Astrocyte (in vitro differentiated cells and primary cell): ENCODE results near the gene PPP1R9A. TPM values are rescaled to one million over a fixed set of nuclear protein-coding genes. Genes with fewer than 3 reads are reported as not detected.
"Not testable (repeated sequence)": the region's sequence is repeated elsewhere in the genome, so short reads cannot be mapped to it uniquely, and the experiment has no call there.

Experiments used
- DNase-seq: peaks from one replicate; pipeline ENCODE4 v3.0.0-alpha.2; 2010; ENCODE audit warnings: low read depth
- FAIRE-seq: peaks from 2 replicates; lab custom pipeline; 2011; peaks lifted over from hg19 to GRCh38; lab: Jason Lieb, UNC
- H2AFZ ChIP-seq: 2 replicates; pipeline ENCODE4 v1.6.0; 2012; ENCODE audit warnings: low read depth, low read length, inconsistent platforms
- H3K27ac ChIP-seq: 2 replicates; pipeline ENCODE4 v1.5.1; 2011; ENCODE audit warnings: low read depth, low read length, inconsistent platforms
- H3K27me3 ChIP-seq: 2 replicates; pipeline ENCODE4 v1.6.0; 2011; ENCODE audit warnings: low read length, inconsistent platforms; ENCODE audit not compliant: insufficient read depth
- H3K36me3 ChIP-seq: 2 replicates; pipeline ENCODE4 v1.5.1; 2011; ENCODE audit warnings: low read length, inconsistent platforms; ENCODE audit not compliant: insufficient read depth
- H3K4me1 ChIP-seq: 2 replicates; pipeline ENCODE4 v1.5.1; 2011; ENCODE audit warnings: low read length, inconsistent platforms; ENCODE audit not compliant: insufficient read depth
- H3K4me2 ChIP-seq: 2 replicates; pipeline ENCODE4 v1.6.0; 2012; ENCODE audit warnings: low read length, inconsistent platforms
- H3K4me3 ChIP-seq: 2 replicates; pipeline ENCODE4 v1.5.1; 2011; ENCODE audit warnings: low read depth, mild to moderate bottlenecking, low read length, inconsistent platforms; ENCODE audit not compliant: insufficient read depth
- H3K79me2 ChIP-seq: 2 replicates; pipeline ENCODE4 v1.6.0; 2012; ENCODE audit warnings: mild to moderate bottlenecking, low read length, inconsistent platforms; ENCODE audit not compliant: insufficient read depth
- H3K9ac ChIP-seq: 2 replicates; pipeline ENCODE4 v1.6.0; 2012; ENCODE audit warnings: mild to moderate bottlenecking, low read length, inconsistent platforms
- H3K9me3 ChIP-seq: 2 replicates; pipeline ENCODE4 v1.5.1; 2012; ENCODE audit warnings: low read depth, mild to moderate bottlenecking, low read length, inconsistent platforms; ENCODE audit not compliant: insufficient read depth
- H4K20me1 ChIP-seq: 2 replicates; pipeline ENCODE4 v1.6.0; 2012; ENCODE audit warnings: low read length, inconsistent platforms; ENCODE audit not compliant: insufficient read depth
- H3K27ac Mint-ChIP-seq: one replicate; pipeline ENCODE4 v1.8.0; 2021; ENCODE audit warnings: mild to moderate bottlenecking, mixed read lengths; ENCODE audit not compliant: unreplicated experiment
- H3K27me3 Mint-ChIP-seq: one replicate; pipeline ENCODE4 v1.8.0; 2021; ENCODE audit warnings: low read depth, mixed read lengths; ENCODE audit not compliant: unreplicated experiment
- H3K36me3 Mint-ChIP-seq: one replicate; pipeline ENCODE4 v1.8.0; 2021; ENCODE audit warnings: low read depth, mixed read lengths; ENCODE audit not compliant: unreplicated experiment
- H3K4me1 Mint-ChIP-seq: one replicate; pipeline ENCODE4 v1.8.0; 2021; ENCODE audit warnings: low read depth, mixed read lengths; ENCODE audit not compliant: unreplicated experiment
- H3K4me3 Mint-ChIP-seq: one replicate; pipeline ENCODE4 v1.8.0; 2021; ENCODE audit warnings: mild to moderate bottlenecking, moderate library complexity, mixed read lengths; ENCODE audit not compliant: unreplicated experiment
- H3K9me3 Mint-ChIP-seq: one replicate; pipeline ENCODE4 v1.8.0; 2021; ENCODE audit warnings: mild to moderate bottlenecking, mixed read lengths; ENCODE audit not compliant: unreplicated experiment
- EZH2 ChIP-seq: IDR thresholded peaks from 2 replicates; pipeline ENCODE4 v1.6.1; 2012; ENCODE audit warnings: mild to moderate bottlenecking, low read length, inconsistent platforms; ENCODE audit not compliant: insufficient read depth
- total RNA-seq: library from RNA; stranded (reverse); gene quantifications from 2 replicates; pipeline ENCODE4 v1.2.1, GENCODE V29; 2021
- TF ChIP-seq, protein P1 (sequence below): IDR thresholded peaks from 2 replicates; pipeline ENCODE4 v1.5.1; 2011; ENCODE audit warnings: low read depth, mild to moderate bottlenecking, inconsistent platforms, low read length, moderate library complexity; ENCODE audit not compliant: insufficient read depth

Gene PPP1R9A
- total RNA-seq, 1 donor from 2014 or later: 7.5 TPM

- H3K27ac ChIP-seq: no peak overlapping the region
- H3K4me1 Mint-ChIP-seq: no peaks in the 10 kb centered on the region
- no peaks in the 10 kb centered on the region for H3K27me3 Mint-ChIP-seq
- no peaks in the 10 kb centered on the region for H3K27me3 ChIP-seq
- no peaks in the 10 kb centered on the region for H3K36me3 ChIP-seq
- no peaks in the 10 kb centered on the region for H3K79me2 ChIP-seq
- H3K9me3 Mint-ChIP-seq: no peaks in the 10 kb centered on the region
- H3K4me1 ChIP-seq: no peaks in the 10 kb centered on the region
- H3K27ac Mint-ChIP-seq: no peak overlapping the region
- no peaks in the 10 kb centered on the region for H3K36me3 Mint-ChIP-seq
- no peak overlapping the region for H3K4me3 ChIP-seq
- H4K20me1 ChIP-seq: no peaks in the 10 kb centered on the region
- no peak overlapping the region for H2AFZ ChIP-seq
- no peaks in the 10 kb centered on the region for H3K9me3 ChIP-seq
- TF ChIP-seq, protein P1, sequence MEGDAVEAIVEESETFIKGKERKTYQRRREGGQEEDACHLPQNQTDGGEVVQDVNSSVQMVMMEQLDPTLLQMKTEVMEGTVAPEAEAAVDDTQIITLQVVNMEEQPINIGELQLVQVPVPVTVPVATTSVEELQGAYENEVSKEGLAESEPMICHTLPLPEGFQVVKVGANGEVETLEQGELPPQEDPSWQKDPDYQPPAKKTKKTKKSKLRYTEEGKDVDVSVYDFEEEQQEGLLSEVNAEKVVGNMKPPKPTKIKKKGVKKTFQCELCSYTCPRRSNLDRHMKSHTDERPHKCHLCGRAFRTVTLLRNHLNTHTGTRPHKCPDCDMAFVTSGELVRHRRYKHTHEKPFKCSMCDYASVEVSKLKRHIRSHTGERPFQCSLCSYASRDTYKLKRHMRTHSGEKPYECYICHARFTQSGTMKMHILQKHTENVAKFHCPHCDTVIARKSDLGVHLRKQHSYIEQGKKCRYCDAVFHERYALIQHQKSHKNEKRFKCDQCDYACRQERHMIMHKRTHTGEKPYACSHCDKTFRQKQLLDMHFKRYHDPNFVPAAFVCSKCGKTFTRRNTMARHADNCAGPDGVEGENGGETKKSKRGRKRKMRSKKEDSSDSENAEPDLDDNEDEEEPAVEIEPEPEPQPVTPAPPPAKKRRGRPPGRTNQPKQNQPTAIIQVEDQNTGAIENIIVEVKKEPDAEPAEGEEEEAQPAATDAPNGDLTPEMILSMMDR: no peak
- no peak for TF ChIP-seq EZH2
- H3K4me2 ChIP-seq: no peak overlapping the region
- FAIRE-seq: no peak
- H3K4me3 Mint-ChIP-seq: no peak overlapping the region
- no peak overlapping the region for H3K9ac ChIP-seq
- peak; percentile 35 for DNase-seq
Measured at GRCh38 chr7:95004618-95005247, 97.3 kb downstream of the PPP1R9A start.

GRCh38 chr7:95006010-95006409, 98.6 kb downstream of the PPP1R9A start:
- Histone ChIP-seq H3K4me3 (no peak overlapping the region), H3K79me2 (no peaks in the 10 kb centered on the region), H3K27ac (no peak overlapping the region), H3K36me3 (no peaks in the 10 kb centered on the region), H2AFZ (no peak overlapping the region), H3K9ac (no peak overlapping the region), H3K4me1 (peaks cover 3% of the 10 kb centered on the region), H4K20me1 (no peaks in the 10 kb centered on the region), H3K27me3 (no peaks in the 10 kb centered on the region), H3K4me2 (no peak overlapping the region), H3K9me3 (no peaks in the 10 kb centered on the region)
- Mint-ChIP-seq H3K27me3 (no peaks in the 10 kb centered on the region), H3K27ac (no peak overlapping the region), H3K9me3 (no peaks in the 10 kb centered on the region), H3K4me1 (peaks cover under 1% of the 10 kb centered on the region), H3K4me3 (no peak overlapping the region), H3K36me3 (no peaks in the 10 kb centered on the region)
- TF ChIP-seq EZH2: no peak
- TF ChIP-seq, protein P1: no peak
- FAIRE-seq (no peak), DNase-seq (no peak)

- peaks cover 14% of the 10 kb centered on the region for H3K4me1 ChIP-seq
- H3K4me3 Mint-ChIP-seq, H3K36me3 ChIP-seq, H3K4me3 ChIP-seq, H4K20me1 ChIP-seq, H3K27me3 ChIP-seq, FAIRE-seq, H3K36me3 Mint-ChIP-seq, H3K27ac ChIP-seq, H3K4me2 ChIP-seq, H3K9me3 Mint-ChIP-seq, H3K79me2 ChIP-seq, H3K9me3 ChIP-seq, H3K9ac ChIP-seq, DNase-seq, H3K27me3 Mint-ChIP-seq, H3K27ac Mint-ChIP-seq, H2AFZ ChIP-seq: not testable (repeated sequence)
- H3K4me1 Mint-ChIP-seq: peaks cover 13% of the 10 kb centered on the region
Measured at GRCh38 chr7:95008773-95009172, 101.4 kb downstream of the PPP1R9A start.
